RPMI8226 (cell line): ENCODE results near the gene KRTAP13-3.

Experiments
- DNase-seq: peaks from one replicate; pipeline ENCODE4 v3.0.0-alpha.2; 2015

KRTAP13-3 gene

GRCh38 chr21:30425826-30426225 lies at the start of gene KRTAP13-3:
Gene KRTAP13-3, minus strand, starts transcription at chr21:30425926. Its CDS starts 14 bp downstream, at chr21:30425912.
- DNase-seq = no peak

- no peak for DNase-seq
These were observed 43.4 kb upstream of the KRTAP13-3 start for GRCh38 chr21:30468900-30469714.

- peak; percentile 14 for DNase-seq
These were observed 38.0 kb upstream of the KRTAP13-3 start for GRCh38 chr21:30463713-30464112.

- DNase-seq = no peak
These were observed 22.8 kb upstream of the KRTAP13-3 start for GRCh38 chr21:30448514-30448913.

GRCh38 chr21:30447056-30447455 lies 21.3 kb upstream of the KRTAP13-3 start:
- DNase-seq = no peak

GRCh38 chr21:30444204-30444603 lies 18.5 kb upstream of the KRTAP13-3 start:
- no peak for DNase-seq

- no peak for DNase-seq
These were observed 17.5 kb upstream of the KRTAP13-3 start for GRCh38 chr21:30443226-30443625.

- no peak for DNase-seq
These were observed 14.2 kb upstream of the KRTAP13-3 start, which contains the start of gene KRTAP15-1 for GRCh38 chr21:30439975-30440374. Gene KRTAP15-1, plus strand, starts transcription at chr21:30440275. Its CDS starts 53 bp downstream, at chr21:30440328.

- no peak for DNase-seq
These were observed 11.4 kb upstream of the KRTAP13-3 start for GRCh38 chr21:30437010-30437565.

- DNase-seq = peak; percentile 47
These were observed 8.4 kb upstream of the KRTAP13-3 start for GRCh38 chr21:30434033-30434631.

- no peak for DNase-seq
These were observed 4.5 kb upstream of the KRTAP13-3 start, which contains the start of gene KRTAP13-4 for GRCh38 chr21:30430170-30430655. Gene KRTAP13-4, plus strand, starts transcription at chr21:30430220. Its CDS starts 56 bp downstream, at chr21:30430276.

GRCh38 chr21:30426731-30427130 lies 1.0 kb upstream of the KRTAP13-3 start:
- DNase-seq = no peak

- no peak for DNase-seq
These were observed 9.7 kb downstream of the KRTAP13-3 start for GRCh38 chr21:30415993-30416392.

GRCh38 chr21:30408782-30409494 lies 16.8 kb downstream of the KRTAP13-3 start:
- peak; percentile 51 for DNase-seq

- no peak for DNase-seq
These were observed 30.0 kb downstream of the KRTAP13-3 start, which contains the start of gene KRTAP13-1 for GRCh38 chr21:30395731-30396130. Gene KRTAP13-1, plus strand, starts transcription at chr21:30396031. Its CDS starts 56 bp downstream, at chr21:30396087.

GRCh38 chr21:30391492-30392025 lies 34.2 kb downstream of the KRTAP13-3 start:
- DNase-seq = no peak

- no peak for DNase-seq
These were observed 43.5 kb downstream of the KRTAP13-3 start for GRCh38 chr21:30382201-30382600.
